HG02970 (cell line): ENCODE results near the gene ZHX3.

Experiments
- ATAC-seq: cut with Tn5 transposase; IDR thresholded peaks from one replicate; pipeline ENCODE4 v1.9.1; 2021; ENCODE audit warnings: mild to moderate bottlenecking, moderate library complexity, moderate number of reproducible peaks; ENCODE audit not compliant: unreplicated experiment, low FRiP score

ZHX3 gene

GRCh38 chr20:41176711-41177552, 140.6 kb downstream of the ZHX3 start:
- ATAC-seq: no peak

GRCh38 chr20:41175727-41176330, 141.7 kb downstream of the ZHX3 start:
- ATAC-seq: no peak

DNA sequence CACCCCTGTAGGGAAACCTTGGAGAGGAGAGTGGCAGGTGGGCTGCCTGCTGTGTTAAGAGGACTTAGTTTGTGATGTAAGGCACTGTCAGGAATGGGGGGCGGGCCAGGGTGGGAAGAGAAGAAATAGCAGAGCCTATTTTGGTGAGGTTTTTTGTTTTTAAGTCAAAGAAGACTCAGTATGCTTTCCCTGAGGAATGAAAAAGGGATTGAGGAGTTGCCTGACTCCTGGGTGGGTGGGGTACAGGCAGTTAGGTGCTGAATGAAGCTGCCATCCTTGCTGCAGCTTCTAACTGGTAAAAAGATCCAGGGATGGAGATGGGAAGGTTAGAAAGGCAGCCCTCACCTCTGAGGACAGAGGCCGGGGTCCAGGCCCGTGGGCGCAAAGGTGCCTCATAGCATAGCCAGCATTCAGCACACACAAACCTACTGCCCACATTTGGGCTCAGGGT, 142.3 kb downstream of the ZHX3 start:
- ATAC-seq: no peak

DNA sequence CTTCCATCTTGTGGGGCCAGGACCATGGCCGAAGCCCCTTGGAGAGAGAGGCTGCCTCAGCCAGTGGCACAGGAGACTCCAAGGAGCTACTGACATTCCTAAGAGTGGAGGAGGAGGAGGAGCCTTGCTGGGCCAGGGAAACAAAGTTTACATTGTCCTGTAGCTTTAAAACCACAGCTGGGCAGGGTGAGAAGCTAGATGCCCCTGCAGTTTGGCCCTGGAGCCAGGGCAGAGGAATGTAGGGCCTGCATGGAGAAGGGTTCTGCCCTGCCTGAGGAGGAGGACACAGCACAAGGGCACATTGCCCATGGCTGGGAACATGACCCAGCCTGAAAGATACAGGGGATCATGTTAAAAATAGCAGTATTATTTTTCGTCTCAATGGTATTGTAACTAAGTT, 142.7 kb downstream of the ZHX3 start:
- ATAC-seq: no peak

DNA sequence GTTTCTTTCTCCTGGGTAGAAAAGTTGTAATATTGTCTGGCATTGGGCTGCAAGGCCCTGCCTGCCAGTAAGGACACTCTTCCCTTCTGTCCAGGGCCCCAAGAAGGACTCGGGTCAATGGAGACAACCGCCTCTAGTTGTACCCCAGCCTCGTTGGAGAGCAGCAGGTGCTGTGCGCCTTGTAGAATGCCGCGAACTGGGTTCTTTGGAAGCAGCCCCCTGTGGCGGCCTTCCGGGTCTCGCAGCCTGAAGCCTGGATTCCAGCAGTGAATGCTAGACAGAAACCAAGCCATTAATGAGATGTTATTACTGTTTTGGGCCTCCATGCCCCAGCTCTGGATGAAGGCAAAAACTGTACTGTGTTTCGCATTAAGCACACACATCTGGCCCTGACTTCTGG, 143.2 kb downstream of the ZHX3 start:
- no peak for ATAC-seq

DNA sequence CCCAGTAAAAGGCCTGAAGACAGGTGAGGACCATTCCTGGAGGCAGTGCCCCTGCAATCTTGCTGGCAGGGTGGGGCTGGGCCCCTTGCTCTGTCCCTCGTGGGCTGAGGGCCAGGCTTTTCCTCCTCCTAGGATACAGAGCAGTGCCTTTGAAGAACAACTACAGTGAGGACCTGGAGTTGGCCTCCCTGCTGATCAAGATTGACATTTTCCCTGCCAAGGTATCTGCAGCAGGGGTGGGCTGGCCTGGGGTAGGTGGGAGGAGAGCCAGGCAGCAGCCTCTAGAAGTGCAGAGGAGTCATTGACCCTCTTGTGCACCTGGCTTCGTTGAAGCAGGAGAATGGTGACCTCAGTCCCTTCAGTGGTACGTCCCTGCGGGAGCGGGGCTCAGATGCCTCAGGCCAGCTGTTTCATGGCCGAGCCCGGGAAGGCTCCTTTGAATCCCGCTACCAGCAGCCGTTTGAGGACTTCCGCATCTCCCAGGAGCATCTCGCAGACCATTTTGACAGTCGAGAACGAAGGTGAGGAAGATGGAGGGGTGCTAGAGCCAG, 143.7 kb downstream of the ZHX3 start:
- ATAC-seq: no peak

GRCh38 chr20:41173161-41173721, 144.3 kb downstream of the ZHX3 start:
- no peak for ATAC-seq

- no peak for ATAC-seq
These were observed 145.0 kb downstream of the ZHX3 start for GRCh38 chr20:41172296-41173140.

GRCh38 chr20:41171736-41172295, 145.7 kb downstream of the ZHX3 start:
- no peak for ATAC-seq

GRCh38 chr20:41170386-41171105, 147.0 kb downstream of the ZHX3 start:
- ATAC-seq: no peak

DNA sequence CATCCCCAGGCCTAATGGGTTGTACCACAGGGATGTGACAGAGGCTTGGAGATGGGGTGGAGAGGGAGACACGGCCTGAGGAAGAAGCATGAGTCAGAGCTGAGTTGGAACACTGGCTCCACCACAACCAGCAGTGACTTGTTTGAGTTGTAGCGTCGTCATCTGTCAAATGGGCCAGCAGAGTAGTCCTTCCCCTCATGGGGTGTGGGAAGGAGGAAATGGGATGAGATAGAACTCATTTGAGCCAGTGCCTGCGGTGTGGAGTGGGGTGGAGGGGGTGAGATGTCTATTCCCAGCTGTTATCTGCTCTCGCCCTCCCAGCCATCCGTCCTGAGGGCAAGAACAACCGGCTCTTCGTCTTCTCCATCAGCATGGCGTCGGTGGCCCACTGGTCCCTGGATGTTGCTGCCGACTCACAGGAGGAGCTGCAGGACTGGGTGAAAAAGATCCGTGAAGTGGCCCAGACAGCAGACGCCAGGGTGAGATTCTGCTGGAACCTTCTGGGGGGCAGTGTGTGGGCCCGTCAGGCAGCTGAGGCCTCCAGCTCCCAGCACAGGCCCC, 147.7 kb downstream of the ZHX3 start:
- ATAC-seq: no peak

GRCh38 chr20:41169162-41169690, 148.3 kb downstream of the ZHX3 start:
- no peak for ATAC-seq

- no peak for ATAC-seq
These were observed 149.0 kb downstream of the ZHX3 start for GRCh38 chr20:41168281-41169161.

- no peak for ATAC-seq
These were observed 149.9 kb downstream of the ZHX3 start for GRCh38 chr20:41167481-41168253.

DNA sequence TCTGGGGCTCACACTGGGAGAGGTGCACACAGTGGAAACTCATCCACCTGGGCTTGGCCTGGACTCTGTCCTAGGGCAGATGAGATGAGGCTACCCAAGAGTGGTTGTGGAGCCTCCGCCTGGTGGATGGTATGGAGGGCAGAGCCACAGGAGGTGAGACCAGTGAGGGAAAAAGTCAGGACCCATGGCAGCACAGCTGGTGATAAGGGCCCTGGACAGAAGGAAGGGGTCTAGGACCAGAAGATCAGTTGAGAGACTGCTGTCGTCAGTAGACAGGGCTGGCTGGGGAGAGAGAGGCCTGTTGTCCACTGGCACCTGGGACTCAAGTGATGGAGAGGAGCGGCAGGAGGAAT, 150.4 kb downstream of the ZHX3 start:
- ATAC-seq: no peak

DNA sequence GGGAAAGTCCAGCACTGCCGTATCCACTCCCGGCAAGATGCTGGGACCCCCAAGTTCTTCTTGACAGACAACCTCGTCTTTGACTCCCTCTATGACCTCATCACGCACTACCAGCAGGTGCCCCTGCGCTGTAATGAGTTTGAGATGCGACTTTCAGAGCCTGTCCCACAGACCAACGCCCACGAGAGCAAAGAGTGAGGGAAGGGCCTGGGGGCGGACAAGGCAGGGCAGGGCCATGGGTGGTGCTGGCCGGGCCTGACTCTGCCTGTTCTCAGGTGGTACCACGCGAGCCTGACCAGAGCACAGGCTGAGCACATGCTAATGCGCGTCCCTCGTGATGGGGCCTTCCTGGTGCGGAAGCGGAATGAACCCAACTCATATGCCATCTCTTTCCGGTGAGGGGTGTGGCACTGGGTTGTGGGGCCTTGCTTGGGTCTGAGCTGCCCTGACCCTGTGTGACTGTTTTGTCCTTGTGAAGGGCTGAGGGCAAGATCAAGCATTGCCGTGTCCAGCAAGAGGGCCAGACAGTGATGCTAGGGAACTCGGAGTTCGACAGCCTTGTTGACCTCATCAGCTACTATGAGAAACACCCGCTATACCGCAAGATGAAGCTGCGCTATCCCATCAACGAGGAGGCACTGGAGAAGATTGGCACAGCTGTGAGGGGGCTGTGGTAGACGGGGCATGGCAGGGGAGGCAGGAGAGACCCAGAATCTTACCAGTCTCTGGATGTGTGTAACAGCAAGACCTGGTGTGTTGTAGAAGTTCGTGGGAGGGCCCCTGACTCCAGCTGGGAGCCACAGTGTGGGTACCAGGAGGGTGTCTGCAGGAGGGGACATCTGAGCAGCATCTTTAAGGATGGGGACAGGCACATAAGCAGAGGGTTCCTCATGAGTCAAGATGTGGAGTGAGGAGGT, 151.1 kb downstream of the ZHX3 start:
- no peak for ATAC-seq
